CD4-positive, alpha-beta T cell treated with Interleukin-17A for 1 hour (primary cell): Measurements from ENCODE around the gene ARHGAP31.

Experiments used
- DNase-seq: peaks from one replicate; pipeline ENCODE4 v3.0.0-alpha.2; 2020

The ARHGAP31 gene

GRCh38 chr3:119453822-119454221, 159.6 kb downstream of the ARHGAP31 start:
- DNase-seq: no peak

- no peak for DNase-seq
Measured at GRCh38 chr3:119456469-119456868, 162.3 kb downstream of the ARHGAP31 start.

DNA sequence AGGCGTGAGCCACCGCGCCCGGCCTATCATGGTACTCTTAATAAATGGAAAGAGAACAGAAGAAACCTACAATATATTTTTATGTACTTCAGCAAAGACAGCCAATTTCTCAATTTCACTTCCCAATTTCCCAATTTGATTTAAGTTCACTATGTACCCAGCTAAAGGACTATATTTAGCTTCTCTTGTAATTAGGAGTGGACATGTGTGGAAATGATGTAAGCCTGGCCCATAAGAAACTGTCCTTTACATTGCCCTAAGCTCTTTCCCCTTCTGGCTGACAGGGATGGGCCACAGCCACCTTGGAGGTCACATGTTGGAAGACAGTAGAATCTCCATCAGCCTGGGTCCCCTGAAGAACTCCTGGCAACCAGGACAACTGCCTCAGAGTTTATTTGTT, 163.1 kb downstream of the ARHGAP31 start:
- DNase-seq: no peak

DNA sequence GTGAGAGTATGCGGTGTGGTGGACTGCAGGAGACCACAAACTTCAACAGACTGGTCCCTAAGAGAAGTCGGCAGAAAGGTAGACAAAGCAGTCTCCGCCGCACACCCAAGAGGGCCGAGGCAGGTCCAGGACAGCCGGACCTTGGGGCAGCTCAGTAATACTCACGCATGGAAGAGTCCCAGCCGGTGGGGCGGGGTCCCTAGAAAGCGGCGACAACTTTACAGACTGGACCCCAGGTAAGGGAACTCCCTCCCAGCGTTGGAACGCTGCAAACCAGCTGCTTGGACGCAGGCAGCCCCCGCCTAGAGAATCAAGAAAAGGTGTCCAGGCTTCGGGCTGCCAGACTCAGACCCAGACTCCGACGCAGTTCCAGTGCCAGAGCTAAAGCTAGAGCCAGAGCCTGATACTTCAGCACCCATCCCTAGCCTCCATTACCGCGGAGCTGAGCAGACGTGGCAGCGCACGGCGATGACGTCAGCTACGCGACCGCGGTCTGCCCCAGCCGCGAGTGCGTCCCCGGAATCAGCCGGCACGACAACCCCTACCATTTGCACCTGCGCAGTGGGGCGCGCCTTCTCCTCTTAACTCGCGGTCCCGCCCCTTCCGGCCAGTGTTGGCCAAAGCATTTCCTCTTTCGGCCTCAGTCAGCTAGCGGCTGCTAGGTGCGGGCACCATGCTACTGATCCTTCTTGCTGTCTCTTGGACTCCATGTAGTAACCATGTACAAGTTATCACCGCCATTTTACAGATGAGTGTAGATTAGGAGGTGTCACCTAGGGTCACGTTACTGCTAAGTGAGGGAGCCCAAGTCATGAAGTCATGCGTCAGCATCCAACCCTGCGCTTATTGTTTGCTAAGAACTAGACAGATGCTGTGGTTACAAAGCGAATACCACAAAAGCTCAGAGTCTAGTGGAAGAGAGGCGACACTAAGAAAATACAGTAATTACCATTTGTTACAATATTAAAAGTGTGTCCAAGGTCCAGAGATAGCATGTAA, 169.3 kb downstream of the ARHGAP31 start, which contains the start of gene TMEM39A:
Gene TMEM39A (minus strand): TSS at position 445 of the 999 bp plus-strand sequence. CDS start 1,541 bp downstream, outside the sequence.
- peak; percentile 98 for DNase-seq

DNA sequence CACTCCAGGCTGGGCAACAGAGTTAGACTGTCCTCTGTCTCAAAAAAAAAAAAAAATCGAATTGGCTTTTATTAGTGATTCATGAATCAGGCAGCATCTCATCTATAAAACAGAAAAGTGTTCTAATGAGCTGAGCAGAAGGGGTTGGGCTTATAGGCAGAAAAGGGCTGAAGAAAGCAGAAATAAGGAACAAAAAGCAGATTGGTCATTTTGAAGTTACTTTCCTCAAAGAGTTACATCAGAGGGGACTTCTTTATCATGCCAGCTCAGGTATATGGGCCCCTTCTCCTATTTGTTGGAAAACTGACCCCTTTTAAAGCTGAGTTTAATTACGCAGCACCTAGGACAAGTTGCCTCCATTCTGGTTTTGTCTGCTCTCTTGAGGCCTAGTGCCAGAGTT, 173.9 kb downstream of the ARHGAP31 start:
- DNase-seq: no peak

GRCh38 chr3:119469418-119470189, 175.4 kb downstream of the ARHGAP31 start:
- peak; percentile 15 for DNase-seq
